Mucosa of descending colon (tissue), 3 donors: ENCODE measurements around the gene PRR15L. TPM values are rescaled to one million over a fixed set of nuclear protein-coding genes. Genes with fewer than 3 reads are reported as not detected.
A peak's percentile ranks its signal among the peaks of the same experiment; 100 is the strongest.

Source experiments
- ATAC-seq: fragments of 200-7000 bp; cut with Tn5 transposase; one replicate; pipeline ENCODE4 v1.9.1; 2020; ENCODE audit warnings: mild to moderate bottlenecking, moderate library complexity
- DNase-seq, 3 donors: peaks; one replicate each; pipeline ENCODE4 v3.0.0-alpha.2; 2020
- H3K36me3 ChIP-seq: fragments of 200-600 bp; one replicate; pipeline ENCODE4 v1.8.0; 2021; ENCODE audit warnings: low read depth, mild to moderate bottlenecking
- H3K4me1 ChIP-seq: fragments of 200-600 bp; one replicate; pipeline ENCODE4 v1.8.0; 2021; ENCODE audit warnings: low read depth, mild to moderate bottlenecking
- H3K4me3 ChIP-seq: fragments of 200-600 bp; one replicate; pipeline ENCODE4 v1.8.0; 2021; ENCODE audit warnings: mild to moderate bottlenecking
- H3K9me3 ChIP-seq: fragments of 200-600 bp; one replicate; pipeline ENCODE4 v1.8.0; 2021; ENCODE audit warnings: mild to moderate bottlenecking
- CTCF ChIP-seq: fragments of 200-600 bp; IDR thresholded peaks from one replicate; pipeline ENCODE4 v1.8.0; 2022; ENCODE audit warnings: antibody characterized with exemption, mild to moderate bottlenecking
- intact Hi-C, 2 donors: fragments of 100-400 bp; cut with DNase I in 1 of 2; cut with micrococcal nuclease in 1 of 2; formaldehyde crosslinking; loops; one replicate each; pipeline versions ENCODE4 v1.11.0 to v1.11.1; 2022; cut with DNase I, micrococcal nuclease
- total RNA-seq, 3 donors: library from RNA; stranded (reverse); fragmentation: NEBNext Ultra II Directional in 2 of 3; extraction: Animal tissue kit (Norgen Biotek cat#: 25700) in 2 of 3; gene quantifications; one replicate each; pipeline versions ENCODE4 v1.2.1 to v1.2.4, GENCODE V29; 2021 to 2023
- donor health status: DM: no; HTN: no; CAD: no; lungs with moderate emphysema.
- donor health status: DM: no; HTN: no; CAD: no.
- donor health status: DM: no; HTN: yes; CAD: no.

The PRR15L gene
- total RNA-seq, 3 donors from 2014 or later, result 101 to 347 (median 243) TPM

GRCh38 chr17:47945080-47945479, 12.6 kb downstream of the PRR15L start:
- Histone ChIP-seq H3K9me3 (no peaks in the 10 kb centered on the region), H3K4me1 (peaks cover 49% of the 10 kb centered on the region), H3K4me3 (no peak overlapping the region), H3K36me3 (no peaks in the 10 kb centered on the region)
- ATAC-seq (no peak), DNase-seq (peak in 1 of 3 donors; percentile 42)
- intact Hi-C loops, result no loop called here
- no peak for TF ChIP-seq CTCF

- TF ChIP-seq CTCF, result no peak
- Histone ChIP-seq H3K4me1 (peaks cover 33% of the 10 kb centered on the region), H3K4me3 (no peak overlapping the region), H3K36me3 (no peaks in the 10 kb centered on the region), H3K9me3 (no peaks in the 10 kb centered on the region)
- no peak for DNase-seq
- ATAC-seq, result no peak
- intact Hi-C loops, result no loop called here
Measured at GRCh38 chr17:47942568-47942967, 15.1 kb downstream of the PRR15L start.

- Histone ChIP-seq H3K9me3 (no peaks in the 10 kb centered on the region), H3K4me3 (no peak overlapping the region), H3K4me1 (peaks cover 30% of the 10 kb centered on the region), H3K36me3 (no peaks in the 10 kb centered on the region)
- no peak for TF ChIP-seq CTCF
- no peak for ATAC-seq
- DNase-seq, result no peak
- intact Hi-C loops, result no loop called here
Measured at GRCh38 chr17:47942096-47942510, 15.6 kb downstream of the PRR15L start.

- TF ChIP-seq CTCF, result no peak
- ATAC-seq, result peak; percentile 94
- Histone ChIP-seq H3K9me3 (no peaks in the 10 kb centered on the region), H3K4me1 (peaks cover 26% of the 10 kb centered on the region), H3K36me3 (no peaks in the 10 kb centered on the region), H3K4me3 (peak within 1 kb of the TSS; percentile 53)
- intact Hi-C loops, result no loop called here
- peak; percentile 93 to 97 (median 97) for DNase-seq
Measured at GRCh38 chr17:47941246-47942095, 16.2 kb downstream of the PRR15L start, which contains the start of gene PNPO. TSS of gene PNPO (plus strand) at chr17:47941571. CDS start at chr17:47941676, 105 bp downstream.

GRCh38 chr17:47937941-47938340, 19.7 kb downstream of the PRR15L start:
- H3K9me3 ChIP-seq, result no peaks in the 10 kb centered on the region
- no peaks in the 10 kb centered on the region for H3K36me3 ChIP-seq
- peaks cover 10% of the 10 kb centered on the region for H3K4me1 ChIP-seq
- TF ChIP-seq CTCF, result no peak
- ATAC-seq (no peak), DNase-seq (no peak)
- H3K4me3 ChIP-seq, result no peak overlapping the region
- intact Hi-C loops, result no loop called here
